Panc1 (cell line): ENCODE results near the gene IFIT1. TPM values are rescaled to one million over a fixed set of nuclear protein-coding genes. Genes with fewer than 3 reads are reported as not detected.

ENCODE experiments used
- ATAC-seq: fragments of 200-7000 bp; cut with Tn5 transposase; 2 replicates; pipeline ENCODE4 v1.9.1; 2020; ENCODE audit warnings: mild to moderate bottlenecking, moderate library complexity
- BruUV-seq: library from RNA; stranded (reverse); fragments of 400-500 nt; replicated peaks from 2 replicates; lab custom pipeline; 2021; lab: Mats Ljungman, UMichigan
- CTCF ChIA-PET: fragments of 300-600 bp; sonication (Branson Sonifier 250); formaldehyde crosslinking; loops from one replicate; lab custom pipeline; 2022; ENCODE audit warnings: antibody characterized with exemption; lab: Charles Lee
- POLR2A ChIA-PET: fragments of 300-600 bp; sonication (Branson Sonifier 250); formaldehyde crosslinking; loops from one replicate; lab custom pipeline; 2022; ENCODE audit warnings: antibody characterized with exemption; lab: Charles Lee
- DNase-seq: peaks from one replicate; pipeline ENCODE4 v3.0.0-alpha.2; 2010; ENCODE audit warnings: low read depth, low spot score
- H3K27ac ChIP-seq: 2 replicates; pipeline ENCODE4 v1.5.1; 2011; ENCODE audit warnings: mild to moderate bottlenecking, low read length, inconsistent platforms
- H3K27me3 ChIP-seq: fragments of 200-500 bp; sonication (Bioruptor generic); 2 replicates; pipeline ENCODE4 v1.6.0; 2014; ENCODE audit warnings: low read length, inconsistent platforms; ENCODE audit not compliant: control insufficient read depth, insufficient read depth
- H3K36me3 ChIP-seq: fragments of 200-500 bp; sonication (Bioruptor generic); 2 replicates; pipeline ENCODE4 v1.5.1; 2014; ENCODE audit warnings: inconsistent platforms, mild to moderate bottlenecking, low read length, moderate library complexity; ENCODE audit not compliant: control insufficient read depth, insufficient read depth
- H3K4me1 ChIP-seq: 2 replicates; pipeline ENCODE4 v1.5.1; 2011; ENCODE audit warnings: inconsistent platforms, mild to moderate bottlenecking, low read length, moderate library complexity; ENCODE audit not compliant: control insufficient read depth, insufficient read depth
- H3K4me3 ChIP-seq, 2 experiments: 2 replicates each; pipeline ENCODE4 v1.5.1; 2011 to 2012; ENCODE audit warnings: low read depth in 2 of 2, low read length in 2 of 2, mild to moderate bottlenecking in 2 of 2, inconsistent platforms in 1 of 2, moderate library complexity in 1 of 2
- H3K9me3 ChIP-seq: fragments of 200-500 bp; sonication (Bioruptor generic); 2 replicates; pipeline ENCODE4 v1.5.1; 2014; ENCODE audit warnings: low read depth, mild to moderate bottlenecking, inconsistent platforms, low read length, moderate library complexity; ENCODE audit not compliant: control insufficient read depth, insufficient read depth
- POLR2AphosphoS5 ChIP-seq: IDR thresholded peaks from 2 replicates; pipeline ENCODE4 v1.6.1; 2012; ENCODE audit warnings: mild to moderate bottlenecking, low read depth, low read length, moderate library complexity
- SIN3A ChIP-seq: IDR thresholded peaks from 2 replicates; pipeline ENCODE4 v1.6.1; 2012; ENCODE audit warnings: low read depth, mild to moderate bottlenecking, low read length, moderate library complexity, borderline replicate concordance; ENCODE audit not compliant: insufficient read depth
- TCF7L2 ChIP-seq: IDR thresholded peaks from 2 replicates; pipeline ENCODE4 v1.6.1; 2011; ENCODE audit warnings: mild to moderate bottlenecking, low read depth, low read length, inconsistent platforms
- in situ Hi-C: cut with HindIII; loops from 2 replicates; pipeline ENCODE4 v1.10.0; 2016; ENCODE audit warnings: low sequenced_read_pairs, low pct_unique_long_range_greater_than_20kb
- intact Hi-C: fragments of 100-400 bp; cut with micrococcal nuclease; formaldehyde crosslinking; loops from one replicate; pipeline ENCODE4 v1.10.0; 2022; ENCODE audit not compliant: unreplicated experiment
- total RNA-seq: library from RNA; stranded (reverse); gene quantifications from one replicate; pipeline ENCODE4 v1.2.1, GENCODE V29; 2021; ENCODE audit not compliant: unreplicated experiment
- TF ChIP-seq, protein P1 (sequence below): fragments of 450-650 bp; IDR thresholded peaks from 2 replicates; pipeline ENCODE4 v1.5.1; 2017; ENCODE audit warnings: mild to moderate bottlenecking
- TF ChIP-seq, protein P2 (sequence below), 2 experiments: IDR thresholded peaks; 2 replicates each; pipeline ENCODE4 v1.6.1; 2011 to 2012; ENCODE audit warnings: low read depth in 2 of 2, control low read depth in 1 of 2, low read length in 1 of 2, mild to moderate bottlenecking in 1 of 2, moderate library complexity in 1 of 2; ENCODE audit not compliant: insufficient read depth in 1 of 2

IFIT1 gene
- total RNA-seq, 1 experiment from 2014 or later = 43.8 TPM

DNA sequence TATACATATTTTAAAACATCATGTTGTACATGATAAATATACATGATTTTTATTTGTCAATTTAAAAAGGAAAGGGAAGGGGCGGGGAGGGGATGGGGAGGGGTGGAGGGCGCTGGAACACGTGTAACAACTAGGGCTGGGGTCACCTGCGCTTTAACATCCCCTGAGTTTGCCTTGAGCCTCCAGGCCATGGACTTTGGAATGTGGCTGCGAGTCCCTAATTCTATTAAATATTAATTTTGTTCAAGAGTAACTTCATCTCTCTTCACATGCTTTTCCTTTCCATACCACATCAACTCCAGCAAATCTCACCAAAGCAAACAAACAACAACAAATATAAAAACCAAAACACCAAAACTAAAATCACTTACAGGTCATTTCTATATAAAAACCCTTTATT lies 32.6 kb downstream of the IFIT1 start:
- no peaks in the 10 kb centered on the region for H3K4me1 ChIP-seq
- no peaks in the 10 kb centered on the region for H3K27me3 ChIP-seq
- CTCF ChIA-PET = no interaction called here
- H3K27ac ChIP-seq = no peak overlapping the region
- POLR2A ChIA-PET = no interaction called here
- ATAC-seq = no peak
- in situ Hi-C loops (no loop called here), intact Hi-C loops (loop anchor here (5.0 kb wide), 1 partner anchor 277 kb away; the partner anchor contains the start of gene KIF20B)
- DNase-seq = no peak
- H3K9me3 ChIP-seq = no peaks in the 10 kb centered on the region
- no peaks in the 10 kb centered on the region for H3K36me3 ChIP-seq
- no TSS peak for BruUV-seq
- H3K4me3 ChIP-seq = no peak overlapping the region
- TF ChIP-seq POLR2AphosphoS5 = no peak
- TF ChIP-seq TCF7L2 = no peak
- TF ChIP-seq SIN3A = no peak
- TF ChIP-seq, protein P1, sequence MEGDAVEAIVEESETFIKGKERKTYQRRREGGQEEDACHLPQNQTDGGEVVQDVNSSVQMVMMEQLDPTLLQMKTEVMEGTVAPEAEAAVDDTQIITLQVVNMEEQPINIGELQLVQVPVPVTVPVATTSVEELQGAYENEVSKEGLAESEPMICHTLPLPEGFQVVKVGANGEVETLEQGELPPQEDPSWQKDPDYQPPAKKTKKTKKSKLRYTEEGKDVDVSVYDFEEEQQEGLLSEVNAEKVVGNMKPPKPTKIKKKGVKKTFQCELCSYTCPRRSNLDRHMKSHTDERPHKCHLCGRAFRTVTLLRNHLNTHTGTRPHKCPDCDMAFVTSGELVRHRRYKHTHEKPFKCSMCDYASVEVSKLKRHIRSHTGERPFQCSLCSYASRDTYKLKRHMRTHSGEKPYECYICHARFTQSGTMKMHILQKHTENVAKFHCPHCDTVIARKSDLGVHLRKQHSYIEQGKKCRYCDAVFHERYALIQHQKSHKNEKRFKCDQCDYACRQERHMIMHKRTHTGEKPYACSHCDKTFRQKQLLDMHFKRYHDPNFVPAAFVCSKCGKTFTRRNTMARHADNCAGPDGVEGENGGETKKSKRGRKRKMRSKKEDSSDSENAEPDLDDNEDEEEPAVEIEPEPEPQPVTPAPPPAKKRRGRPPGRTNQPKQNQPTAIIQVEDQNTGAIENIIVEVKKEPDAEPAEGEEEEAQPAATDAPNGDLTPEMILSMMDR = no peak
- TF ChIP-seq, protein P2, sequence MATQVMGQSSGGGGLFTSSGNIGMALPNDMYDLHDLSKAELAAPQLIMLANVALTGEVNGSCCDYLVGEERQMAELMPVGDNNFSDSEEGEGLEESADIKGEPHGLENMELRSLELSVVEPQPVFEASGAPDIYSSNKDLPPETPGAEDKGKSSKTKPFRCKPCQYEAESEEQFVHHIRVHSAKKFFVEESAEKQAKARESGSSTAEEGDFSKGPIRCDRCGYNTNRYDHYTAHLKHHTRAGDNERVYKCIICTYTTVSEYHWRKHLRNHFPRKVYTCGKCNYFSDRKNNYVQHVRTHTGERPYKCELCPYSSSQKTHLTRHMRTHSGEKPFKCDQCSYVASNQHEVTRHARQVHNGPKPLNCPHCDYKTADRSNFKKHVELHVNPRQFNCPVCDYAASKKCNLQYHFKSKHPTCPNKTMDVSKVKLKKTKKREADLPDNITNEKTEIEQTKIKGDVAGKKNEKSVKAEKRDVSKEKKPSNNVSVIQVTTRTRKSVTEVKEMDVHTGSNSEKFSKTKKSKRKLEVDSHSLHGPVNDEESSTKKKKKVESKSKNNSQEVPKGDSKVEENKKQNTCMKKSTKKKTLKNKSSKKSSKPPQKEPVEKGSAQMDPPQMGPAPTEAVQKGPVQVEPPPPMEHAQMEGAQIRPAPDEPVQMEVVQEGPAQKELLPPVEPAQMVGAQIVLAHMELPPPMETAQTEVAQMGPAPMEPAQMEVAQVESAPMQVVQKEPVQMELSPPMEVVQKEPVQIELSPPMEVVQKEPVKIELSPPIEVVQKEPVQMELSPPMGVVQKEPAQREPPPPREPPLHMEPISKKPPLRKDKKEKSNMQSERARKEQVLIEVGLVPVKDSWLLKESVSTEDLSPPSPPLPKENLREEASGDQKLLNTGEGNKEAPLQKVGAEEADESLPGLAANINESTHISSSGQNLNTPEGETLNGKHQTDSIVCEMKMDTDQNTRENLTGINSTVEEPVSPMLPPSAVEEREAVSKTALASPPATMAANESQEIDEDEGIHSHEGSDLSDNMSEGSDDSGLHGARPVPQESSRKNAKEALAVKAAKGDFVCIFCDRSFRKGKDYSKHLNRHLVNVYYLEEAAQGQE (IDR thresholded peaks at IDR 0.05; ENCODE audit: insufficient read depth in 1 of 2, low read depth in 2 of 2, low read length in 1 of 2) = no peak

DNA sequence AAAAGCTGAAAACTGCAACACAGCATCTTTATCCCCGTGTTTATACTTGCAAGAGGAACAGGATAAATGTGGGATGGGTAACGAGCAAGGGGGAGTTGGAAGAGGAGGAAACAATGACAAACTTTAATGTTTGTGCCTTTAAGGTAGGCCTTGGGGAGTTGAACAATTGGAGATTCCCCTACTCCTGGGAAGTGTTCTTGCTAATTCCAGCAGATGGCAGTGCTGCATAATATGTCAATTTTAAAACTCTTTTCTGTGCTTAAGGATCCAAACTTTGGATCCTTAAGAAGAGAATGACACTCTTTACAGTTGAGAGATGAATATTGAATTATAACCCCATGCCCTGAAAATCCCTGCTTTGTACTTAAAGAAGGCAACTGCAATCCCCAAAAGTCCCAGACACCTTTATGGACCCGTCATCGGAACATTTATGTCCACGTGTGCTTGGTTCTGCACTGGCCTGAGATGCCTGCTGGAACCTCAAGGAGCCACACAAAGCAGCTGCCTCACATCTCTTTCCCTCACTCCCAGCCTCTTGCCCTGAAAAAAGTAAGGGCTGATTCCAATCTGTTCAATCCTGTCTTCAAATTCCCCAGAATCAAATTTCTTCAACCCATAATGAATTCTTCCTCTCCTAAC lies 33.9 kb downstream of the IFIT1 start:
- in situ Hi-C loops (no loop called here), intact Hi-C loops (loop anchor here (1.0 kb wide), 1 partner anchor 138 kb away; no protein-coding TSS in a partner anchor)
- BruUV-seq = no TSS peak
- Histone ChIP-seq H3K9me3 (no peaks in the 10 kb centered on the region), H3K36me3 (no peaks in the 10 kb centered on the region), H3K27me3 (no peaks in the 10 kb centered on the region), H3K4me3 (no peak overlapping the region), H3K4me1 (no peaks in the 10 kb centered on the region), H3K27ac (no peak overlapping the region)
- ATAC-seq (peak; percentile 87), DNase-seq (peak; percentile 47)
- CTCF ChIA-PET = interaction anchor here (0.5 kb wide), 1 partner anchor 130 kb away, joined by 4 read pairs; no protein-coding TSS in a partner anchor
- TF ChIP-seq SIN3A = no peak
- TF ChIP-seq, protein P1 = peak; percentile 87
- POLR2A ChIA-PET = no interaction called here
